T-cell (primary cell): ENCODE data around the gene C1QTNF8. TPM values are rescaled to one million over a fixed set of nuclear protein-coding genes. Genes with fewer than 3 reads are reported as not detected.
"Not testable (repeated sequence)": the region's sequence is repeated elsewhere in the genome, so short reads cannot be mapped to it uniquely, and the experiment has no call there.

Experiments used
- ATAC-seq, 4 experiments: fragments of 200-7000 bp in 3 of 4; fragments of 150-1000 bp in 1 of 4; cut with Tn5 transposase; replicated peaks in 1 of 4; 1 replicate in 3 of 4; 2 replicates in 1 of 4; pipeline ENCODE4 v1.10.0; 2021; ENCODE audit warnings: moderate library complexity in 3 of 4, mild to moderate bottlenecking in 2 of 4, moderate number of reproducible peaks in 1 of 4
- CTCF ChIA-PET, 2 donors: fragments of 300-600 bp; sonication (Branson Sonifier 250); formaldehyde crosslinking; loops; one replicate each; lab custom pipeline; 2022; ENCODE audit warnings: antibody characterized with exemption in 2 of 2; lab: Charles Lee
- POLR2A ChIA-PET, 2 donors: fragments of 300-600 bp; sonication (Branson Sonifier 250); formaldehyde crosslinking; loops; one replicate each; lab custom pipeline; 2022; ENCODE audit warnings: antibody characterized with exemption in 2 of 2; lab: Charles Lee
- DNase-seq, 35 experiments: peaks; one replicate each; pipeline versions ENCODE4 v3.0.0 to v3.0.0-alpha.2; 2013 to 2023
- H3K27ac ChIP-seq: one replicate; pipeline ENCODE4 v1.5.1; 2013; ENCODE audit warnings: low read length
- H3K27me3 ChIP-seq, 2 experiments: replicated peaks in 1 of 2; 1 replicate in 1 of 2; 2 replicates in 1 of 2; pipeline versions ENCODE4 v1.6.1 to v1.7.0; 2013; ENCODE audit warnings: low read length in 1 of 2, mixed read lengths in 1 of 2; ENCODE audit not compliant: control insufficient read depth in 2 of 2, insufficient read depth in 2 of 2; ENCODE audit errors: extremely low read depth in 1 of 2
- H3K36me3 ChIP-seq, 2 donors: 1 replicate in 1 of 2; 2 replicates in 1 of 2; pipeline versions ENCODE4 v1.6.1 to v1.7.0; 2013; ENCODE audit warnings: low read length in 1 of 2; ENCODE audit not compliant: control insufficient read depth in 2 of 2, insufficient read depth in 1 of 2; ENCODE audit errors: extremely low read depth in 1 of 2
- H3K4me1 ChIP-seq, 2 experiments: 1 replicate in 1 of 2; 2 replicates in 1 of 2; pipeline versions ENCODE4 v1.6.1 to v1.7.0; 2013; ENCODE audit warnings: low read length in 2 of 2, mixed read lengths in 1 of 2; ENCODE audit not compliant: insufficient read depth in 2 of 2, control insufficient read depth in 1 of 2; ENCODE audit errors: extremely low read depth in 1 of 2
- H3K4me3 ChIP-seq, 2 donors: 1 replicate in 1 of 2; 2 replicates in 1 of 2; pipeline versions ENCODE4 v1.5.1 to v1.7.0; 2013; ENCODE audit warnings: mild to moderate bottlenecking in 2 of 2, low read length in 1 of 2, moderate library complexity in 1 of 2; ENCODE audit not compliant: control insufficient read depth in 1 of 2; ENCODE audit errors: extremely low read depth in 1 of 2
- H3K9me3 ChIP-seq: 2 replicates; pipeline ENCODE4 v1.7.0; 2013
- H3K27ac Mint-ChIP-seq, 2 donors: one replicate each; pipeline ENCODE4 v1.8.0; 2020 to 2021; ENCODE audit warnings: mild to moderate bottlenecking in 2 of 2, mixed read lengths in 2 of 2
- H3K27me3 Mint-ChIP-seq, 2 donors: one replicate each; pipeline ENCODE4 v1.8.0; 2021 to 2022; ENCODE audit warnings: mixed read lengths in 2 of 2
- H3K36me3 Mint-ChIP-seq: one replicate; pipeline ENCODE4 v1.8.0; 2021; ENCODE audit warnings: mixed read lengths
- H3K4me1 Mint-ChIP-seq, 3 donors: one replicate each; pipeline ENCODE4 v1.8.0; 2020 to 2022; ENCODE audit warnings: mixed read lengths in 3 of 3, mild to moderate bottlenecking in 1 of 3
- H3K4me3 Mint-ChIP-seq, 3 donors: one replicate each; pipeline ENCODE4 v1.8.0; 2020 to 2022; ENCODE audit warnings: mild to moderate bottlenecking in 3 of 3, mixed read lengths in 3 of 3, moderate library complexity in 3 of 3
- H3K9me3 Mint-ChIP-seq, 3 donors: one replicate each; pipeline ENCODE4 v1.8.0; 2020 to 2022; ENCODE audit warnings: mixed read lengths in 3 of 3
- WGBS: methylation state at CpG from one replicate; pipeline ENCODE4 v1.1.5; 2013; ENCODE audit warnings: missing lambda C conversion rate; ENCODE audit not compliant: insufficient coverage; 5-methylcytosine and 5-hydroxymethylcytosine counted together
- total RNA-seq, 35 experiments: library from RNA in 6 of 35; stranded (reverse) in 6 of 35; fragments of 120-200 nt in 1 of 35; gene quantifications; one replicate each; pipeline versions ENCODE4 v1.2.1 to v1.2.4 and lab custom pipeline; 2013 to 2026

Gene C1QTNF8
- total RNA-seq, 5 donors from 2014 or later (not counting 1 experiment from before 2014, with no cell fraction given), result not detected

- 40% methylated on average over 1 of the region's 10 CpGs for WGBS
- H3K27me3 Mint-ChIP-seq, result peaks cover 21 to 35% of the 10 kb centered on the region in 2 donors
- DNase-seq, H3K9me3 ChIP-seq, H3K27ac ChIP-seq, H3K36me3 ChIP-seq, H3K4me1 Mint-ChIP-seq, H3K27ac Mint-ChIP-seq, H3K36me3 Mint-ChIP-seq, H3K9me3 Mint-ChIP-seq, H3K4me1 ChIP-seq, H3K4me3 Mint-ChIP-seq, ATAC-seq, H3K4me3 ChIP-seq, CTCF ChIA-PET: not testable (repeated sequence)
- POLR2A ChIA-PET, result interaction anchor here in 1 of 2 donors (0.6 kb wide), 1 partner anchor 129 kb away, joined by 5 read pairs; no protein-coding TSS in a partner anchor
- H3K27me3 ChIP-seq, result peaks cover 2 to 88% of the 10 kb centered on the region in 2 experiments
Measured at GRCh38 chr16:1086443-1086842, 9.6 kb downstream of the C1QTNF8 start.

GRCh38 chr16:1084971-1085370, 11.1 kb downstream of the C1QTNF8 start:
- CTCF ChIA-PET, result no interaction called here
- no peak for ATAC-seq
- H3K27ac Mint-ChIP-seq, result no peak overlapping the region
- Histone ChIP-seq H3K4me1 (peaks cover 0 to 4% of the 10 kb centered on the region in 2 experiments), H3K27ac (no peak overlapping the region), H3K27me3 (peaks cover 2 to 89% of the 10 kb centered on the region in 2 experiments), H3K4me3 (no peak overlapping the region), H3K9me3 (no peaks in the 10 kb centered on the region), H3K36me3 (no peaks in the 10 kb centered on the region)
- POLR2A ChIA-PET, result no interaction called here
- peaks cover 21 to 36% of the 10 kb centered on the region in 2 donors for H3K27me3 Mint-ChIP-seq
- H3K4me3 Mint-ChIP-seq, result no peak overlapping the region
- H3K9me3 Mint-ChIP-seq, result peaks cover 5 to 10% (median 8%) of the 10 kb centered on the region in 3 donors
- no peaks in the 10 kb centered on the region for H3K4me1 Mint-ChIP-seq
- H3K36me3 Mint-ChIP-seq, result peaks cover 8% of the 10 kb centered on the region
- DNase-seq, result no peak
- whole genome bisulfite sequencing, result 96% methylated on average over 3 of the region's 6 CpGs

- POLR2A ChIA-PET, result interaction anchor here in 1 of 2 donors (0.6 kb wide), 1 partner anchor 10 kb away, joined by 4 read pairs; the partner anchor contains the start of gene SSTR5
- Histone ChIP-seq H3K27ac (no peak overlapping the region), H3K4me1 (no peaks in the 10 kb centered on the region), H3K36me3 (no peaks in the 10 kb centered on the region), H3K9me3 (no peaks in the 10 kb centered on the region), H3K27me3 (peaks cover 2 to 76% of the 10 kb centered on the region in 2 experiments), H3K4me3 (no peak overlapping the region)
- Mint-ChIP-seq H3K4me3 (no peak overlapping the region), H3K27me3 (peaks cover 21 to 45% of the 10 kb centered on the region in 2 donors), H3K36me3 (peaks cover 8% of the 10 kb centered on the region), H3K9me3 (peaks cover 5 to 10% (median 8%) of the 10 kb centered on the region in 3 donors), H3K4me1 (no peaks in the 10 kb centered on the region), H3K27ac (no peak overlapping the region)
- DNase-seq (no peak), ATAC-seq (no peak)
- CTCF ChIA-PET, result no interaction called here
- WGBS, result 44% methylated on average over 19 of the region's 34 CpGs
Measured at GRCh38 chr16:1082952-1083675, 12.9 kb downstream of the C1QTNF8 start.

GRCh38 chr16:1082266-1082951, 13.6 kb downstream of the C1QTNF8 start:
- Mint-ChIP-seq H3K27ac (no peak overlapping the region), H3K4me1 (no peaks in the 10 kb centered on the region), H3K36me3 (peaks cover 8% of the 10 kb centered on the region), H3K9me3 (peaks cover 5 to 10% (median 8%) of the 10 kb centered on the region in 3 donors), H3K27me3 (peaks cover 21 to 50% of the 10 kb centered on the region in 2 donors), H3K4me3 (no peak overlapping the region)
- WGBS, result 66% methylated on average over 20 of the region's 21 CpGs
- Histone ChIP-seq H3K9me3 (no peaks in the 10 kb centered on the region), H3K4me3 (no peak overlapping the region), H3K4me1 (no peaks in the 10 kb centered on the region), H3K27ac (no peak overlapping the region), H3K27me3 (peaks cover 2 to 73% of the 10 kb centered on the region in 2 experiments), H3K36me3 (no peaks in the 10 kb centered on the region)
- ATAC-seq, result no peak
- POLR2A ChIA-PET, result no interaction called here
- no peak for DNase-seq
- CTCF ChIA-PET, result no interaction called here

- CTCF ChIA-PET, result no interaction called here
- Mint-ChIP-seq H3K4me1 (no peaks in the 10 kb centered on the region), H3K27me3 (peaks cover 22 to 53% of the 10 kb centered on the region in 2 donors), H3K27ac (no peak overlapping the region), H3K36me3 (peaks cover 8% of the 10 kb centered on the region), H3K9me3 (peaks cover 5 to 10% (median 8%) of the 10 kb centered on the region in 3 donors), H3K4me3 (no peak overlapping the region)
- H3K4me1 ChIP-seq, result no peaks in the 10 kb centered on the region
- WGBS, result 74% methylated on average over 21 of the region's 22 CpGs
- no peaks in the 10 kb centered on the region for H3K9me3 ChIP-seq
- DNase-seq, result no peak
- H3K27ac ChIP-seq, result no peak overlapping the region
- peaks cover 2 to 75% of the 10 kb centered on the region in 2 experiments for H3K27me3 ChIP-seq
- no peak overlapping the region for H3K4me3 ChIP-seq
- H3K36me3 ChIP-seq, result no peaks in the 10 kb centered on the region
- POLR2A ChIA-PET, result no interaction called here
- no peak for ATAC-seq
Measured at GRCh38 chr16:1081734-1082265, 14.2 kb downstream of the C1QTNF8 start.
